OCI-LY1 (cell line): Measurements from ENCODE around the gene MAVS.

ENCODE experiments used
- EZH2 ChIP-seq: fragments of 200-600 bp; sonication (generic), shearing (Covaris generic); IDR thresholded peaks from 2 replicates; pipeline ENCODE4 v1.8.0; 2017; ENCODE audit warnings: borderline replicate concordance, mixed run types, mild to moderate bottlenecking, antibody characterized with exemption, low read length, moderate library complexity, mixed read lengths
- TF ChIP-seq, protein P1 (sequence below): fragments of 200-600 bp; sonication (generic), shearing (Covaris generic); IDR thresholded peaks from 2 replicates; pipeline ENCODE4 v1.5.1; 2017; ENCODE audit warnings: mild to moderate bottlenecking, antibody characterized with exemption, low read length, moderate library complexity, mixed read lengths

DNA sequence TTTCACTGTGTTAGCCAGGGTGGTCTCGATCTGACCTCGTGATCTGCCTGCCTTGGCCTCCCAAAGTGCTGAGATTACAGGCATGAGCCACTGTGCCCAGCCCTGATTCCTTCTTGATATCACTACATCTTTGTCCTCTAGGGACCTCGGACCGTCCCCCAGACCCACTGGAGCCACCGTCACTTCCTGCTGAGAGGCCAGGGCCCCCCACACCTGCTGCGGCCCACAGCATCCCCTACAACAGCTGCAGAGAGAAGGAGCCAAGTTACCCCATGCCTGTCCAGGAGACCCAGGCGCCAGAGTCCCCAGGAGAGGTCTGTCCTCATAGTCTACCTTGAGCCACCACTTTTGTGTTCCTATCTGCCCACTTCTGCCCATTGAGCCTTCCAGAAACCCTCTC lies 14.6 kb downstream of the MAVS start:
- TF ChIP-seq, protein P1, sequence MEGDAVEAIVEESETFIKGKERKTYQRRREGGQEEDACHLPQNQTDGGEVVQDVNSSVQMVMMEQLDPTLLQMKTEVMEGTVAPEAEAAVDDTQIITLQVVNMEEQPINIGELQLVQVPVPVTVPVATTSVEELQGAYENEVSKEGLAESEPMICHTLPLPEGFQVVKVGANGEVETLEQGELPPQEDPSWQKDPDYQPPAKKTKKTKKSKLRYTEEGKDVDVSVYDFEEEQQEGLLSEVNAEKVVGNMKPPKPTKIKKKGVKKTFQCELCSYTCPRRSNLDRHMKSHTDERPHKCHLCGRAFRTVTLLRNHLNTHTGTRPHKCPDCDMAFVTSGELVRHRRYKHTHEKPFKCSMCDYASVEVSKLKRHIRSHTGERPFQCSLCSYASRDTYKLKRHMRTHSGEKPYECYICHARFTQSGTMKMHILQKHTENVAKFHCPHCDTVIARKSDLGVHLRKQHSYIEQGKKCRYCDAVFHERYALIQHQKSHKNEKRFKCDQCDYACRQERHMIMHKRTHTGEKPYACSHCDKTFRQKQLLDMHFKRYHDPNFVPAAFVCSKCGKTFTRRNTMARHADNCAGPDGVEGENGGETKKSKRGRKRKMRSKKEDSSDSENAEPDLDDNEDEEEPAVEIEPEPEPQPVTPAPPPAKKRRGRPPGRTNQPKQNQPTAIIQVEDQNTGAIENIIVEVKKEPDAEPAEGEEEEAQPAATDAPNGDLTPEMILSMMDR = no peak
- no peak for TF ChIP-seq EZH2
